ENCODE results near the gene COA8.

The COA8 gene

GRCh38 chr14:103530831-103531230 lies 31.9 kb upstream of the COA8 start:
- H3K4me3 ChIP-seq (ENCODE audit: control insufficient read depth, low read depth, low read length): no peak overlapping the region
- DNase-seq (ENCODE audit: low read depth): no peak
- TF ChIP-seq CTCF (conservative IDR thresholded peaks at IDR 0.05; ENCODE audit: control insufficient read depth, insufficient read depth, low read depth, low read length): no peak

- DNase-seq (ENCODE audit: low read depth): no peak
- H3K4me3 ChIP-seq (ENCODE audit: control insufficient read depth, low read depth, low read length): no peak overlapping the region
- TF ChIP-seq CTCF (conservative IDR thresholded peaks at IDR 0.05; ENCODE audit: control insufficient read depth, insufficient read depth, low read depth, low read length): no peak
Measured at GRCh38 chr14:103531421-103532215, 31.1 kb upstream of the COA8 start.

GRCh38 chr14:103532216-103533136 lies 30.3 kb upstream of the COA8 start:
- TF ChIP-seq CTCF (conservative IDR thresholded peaks at IDR 0.05; ENCODE audit: control insufficient read depth, insufficient read depth, low read depth, low read length): no peak
- no peak for DNase-seq (ENCODE audit: low read depth)
- no peak overlapping the region for H3K4me3 ChIP-seq (ENCODE audit: control insufficient read depth, low read depth, low read length)

GRCh38 chr14:103533137-103533998 lies 29.4 kb upstream of the COA8 start:
- no peak for DNase-seq (ENCODE audit: low read depth)
- TF ChIP-seq CTCF (conservative IDR thresholded peaks at IDR 0.05; ENCODE audit: control insufficient read depth, insufficient read depth, low read depth, low read length): no peak

GRCh38 chr14:103533999-103534575 lies 28.7 kb upstream of the COA8 start:
- no peak overlapping the region for H3K4me3 ChIP-seq (ENCODE audit: control insufficient read depth, low read depth, low read length)
- no peak for DNase-seq (ENCODE audit: low read depth)
- no peak for TF ChIP-seq CTCF (conservative IDR thresholded peaks at IDR 0.05; ENCODE audit: control insufficient read depth, insufficient read depth, low read depth, low read length)

More at GRCh38 chr14:103533137-103533998, 29.4 kb upstream of the COA8 start:
- no peak overlapping the region for H3K4me3 ChIP-seq (ENCODE audit: control insufficient read depth, low read depth, low read length)

GRCh38 chr14:103534576-103535061 lies 28.1 kb upstream of the COA8 start:
- DNase-seq (ENCODE audit: low read depth): no peak
- no peak overlapping the region for H3K4me3 ChIP-seq (ENCODE audit: control insufficient read depth, low read depth, low read length)
- no peak for TF ChIP-seq CTCF (conservative IDR thresholded peaks at IDR 0.05; ENCODE audit: control insufficient read depth, insufficient read depth, low read depth, low read length)
